Measurements from ENCODE around the gene CHTF18.

Gene CHTF18

DNA sequence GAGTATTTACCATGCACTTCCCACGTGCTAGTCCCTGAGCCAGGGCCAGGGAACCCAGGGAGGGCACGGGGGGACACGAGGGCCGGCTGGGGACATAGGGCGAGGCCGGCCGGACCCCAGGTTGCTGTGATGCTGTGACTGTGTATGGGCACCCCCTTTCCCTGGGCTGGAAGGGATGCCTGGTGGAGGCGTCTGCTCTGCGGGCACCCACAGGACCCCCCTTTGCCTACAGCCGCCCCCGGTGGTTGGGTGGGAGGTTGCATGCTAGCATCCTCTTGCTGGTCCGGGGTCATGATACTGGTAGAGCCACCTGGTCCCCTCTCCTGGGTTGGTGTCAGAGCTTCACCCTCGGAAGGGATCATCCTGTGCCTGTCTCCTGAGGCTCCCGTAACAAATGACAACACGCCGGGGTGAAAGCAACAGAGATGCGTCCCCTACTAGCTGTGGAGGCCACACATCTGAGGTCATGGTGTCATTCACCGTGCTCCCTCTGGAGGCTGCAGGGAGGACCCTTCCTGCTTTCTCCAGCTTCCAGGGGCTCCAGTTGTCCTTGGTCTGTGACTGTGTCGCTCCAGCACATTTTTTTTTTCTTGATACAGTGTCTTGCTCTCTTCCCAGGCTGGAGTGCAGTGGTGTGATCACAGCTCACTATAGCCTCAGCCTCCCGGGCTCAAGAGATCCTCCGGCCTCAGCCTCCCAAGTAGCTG, 44.5 kb upstream of the CHTF18 start:
- TF ChIP-seq, protein P1, sequence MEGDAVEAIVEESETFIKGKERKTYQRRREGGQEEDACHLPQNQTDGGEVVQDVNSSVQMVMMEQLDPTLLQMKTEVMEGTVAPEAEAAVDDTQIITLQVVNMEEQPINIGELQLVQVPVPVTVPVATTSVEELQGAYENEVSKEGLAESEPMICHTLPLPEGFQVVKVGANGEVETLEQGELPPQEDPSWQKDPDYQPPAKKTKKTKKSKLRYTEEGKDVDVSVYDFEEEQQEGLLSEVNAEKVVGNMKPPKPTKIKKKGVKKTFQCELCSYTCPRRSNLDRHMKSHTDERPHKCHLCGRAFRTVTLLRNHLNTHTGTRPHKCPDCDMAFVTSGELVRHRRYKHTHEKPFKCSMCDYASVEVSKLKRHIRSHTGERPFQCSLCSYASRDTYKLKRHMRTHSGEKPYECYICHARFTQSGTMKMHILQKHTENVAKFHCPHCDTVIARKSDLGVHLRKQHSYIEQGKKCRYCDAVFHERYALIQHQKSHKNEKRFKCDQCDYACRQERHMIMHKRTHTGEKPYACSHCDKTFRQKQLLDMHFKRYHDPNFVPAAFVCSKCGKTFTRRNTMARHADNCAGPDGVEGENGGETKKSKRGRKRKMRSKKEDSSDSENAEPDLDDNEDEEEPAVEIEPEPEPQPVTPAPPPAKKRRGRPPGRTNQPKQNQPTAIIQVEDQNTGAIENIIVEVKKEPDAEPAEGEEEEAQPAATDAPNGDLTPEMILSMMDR (IDR thresholded peaks at IDR 0.05; ENCODE audit: insufficient read depth, low read depth, low read length, missing control alignments): no peak
- no peak overlapping the region for H3K4me3 ChIP-seq (ENCODE audit: low read length)
- no peak for DNase-seq (ENCODE audit: low read depth)

DNA sequence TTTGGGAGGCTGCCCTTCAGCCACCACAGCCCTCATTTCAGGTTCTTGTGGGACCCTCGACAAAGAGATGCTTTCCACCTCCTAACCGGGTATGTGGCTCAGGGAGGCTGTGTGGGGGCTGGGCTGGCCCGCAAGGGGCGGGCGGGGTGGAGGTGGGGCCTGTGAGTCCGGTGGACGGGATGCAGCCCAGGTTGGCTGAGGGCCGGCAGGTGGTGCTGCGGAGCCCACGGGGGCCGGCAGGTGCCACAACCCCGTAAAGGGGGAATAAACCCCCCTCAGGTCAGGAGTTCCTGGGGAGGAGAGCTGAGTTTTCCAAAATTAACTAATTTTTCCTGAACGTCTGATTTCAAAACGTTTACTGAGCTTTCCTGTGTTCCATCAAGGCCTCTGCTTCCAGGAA, 42.7 kb upstream of the CHTF18 start:
- TF ChIP-seq, protein P1 (IDR thresholded peaks at IDR 0.05; ENCODE audit: insufficient read depth, low read depth, low read length, missing control alignments): peak; percentile 61
- H3K4me3 ChIP-seq (ENCODE audit: low read length): no peak overlapping the region
- peak; percentile 56 for DNase-seq (ENCODE audit: low read depth)

DNA sequence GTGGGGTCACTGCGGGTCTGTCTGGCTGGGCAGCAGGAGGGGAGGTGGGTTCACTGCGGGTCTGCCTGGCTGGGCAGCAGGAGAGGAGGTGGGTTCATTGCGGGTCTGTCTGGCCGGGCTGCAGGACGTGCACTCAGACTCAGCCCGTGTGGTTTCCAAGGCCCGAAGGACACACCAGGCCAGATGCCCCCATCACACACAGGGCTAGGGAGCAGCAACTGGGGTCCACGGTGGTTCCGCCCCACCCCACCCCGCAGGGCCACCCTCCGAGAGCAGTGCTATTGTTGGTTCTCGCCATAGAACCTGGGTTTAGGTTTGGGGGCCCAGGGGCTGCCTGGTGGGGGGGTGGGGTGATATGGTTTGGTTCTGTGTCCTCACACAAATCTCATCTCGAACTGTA, 41.8 kb upstream of the CHTF18 start:
- TF ChIP-seq, protein P1 (IDR thresholded peaks at IDR 0.05; ENCODE audit: insufficient read depth, low read depth, low read length, missing control alignments): no peak
- DNase-seq (ENCODE audit: low read depth): no peak
- no peak overlapping the region for H3K4me3 ChIP-seq (ENCODE audit: low read length)

DNA sequence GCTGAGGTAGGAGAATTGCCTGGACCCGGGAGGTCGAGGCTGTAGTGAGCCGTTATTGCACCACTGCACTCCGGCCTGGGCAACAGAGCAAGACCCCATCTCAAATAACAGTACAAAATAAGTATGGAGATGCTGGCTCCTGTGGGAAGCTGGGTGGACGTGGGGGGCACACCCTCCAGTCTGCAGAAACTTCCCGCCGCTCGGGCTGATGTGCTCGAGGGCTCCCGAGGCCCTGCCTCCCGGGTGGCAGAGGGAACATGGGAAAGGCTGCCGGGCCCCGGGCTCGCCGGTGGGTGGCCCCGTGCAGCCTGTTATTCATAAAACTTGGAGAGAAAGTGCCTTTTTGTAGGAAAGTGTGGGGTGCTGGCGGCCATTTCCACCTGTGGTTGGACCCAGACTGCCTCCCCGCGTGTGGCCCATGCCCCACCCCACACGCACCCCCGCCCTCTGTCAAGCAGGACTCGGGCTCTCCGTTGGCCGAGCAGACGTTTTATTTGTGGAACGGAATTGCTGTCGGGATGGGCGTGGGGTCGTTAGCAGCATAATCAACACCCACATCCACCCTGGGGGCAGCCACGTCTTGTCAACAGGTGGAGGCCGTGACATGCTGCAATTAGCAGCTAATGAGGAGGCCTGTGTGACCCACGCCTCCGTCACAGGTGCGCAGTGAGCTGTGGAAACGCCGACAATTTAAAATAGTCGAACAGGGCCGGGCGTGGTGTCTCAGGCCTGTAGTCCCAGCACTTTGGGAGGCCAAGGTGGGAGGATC, 40.3 kb upstream of the CHTF18 start:
- no peak for DNase-seq (ENCODE audit: low read depth)
- TF ChIP-seq, protein P1 (IDR thresholded peaks at IDR 0.05; ENCODE audit: insufficient read depth, low read depth, low read length, missing control alignments): no peak
- H3K4me3 ChIP-seq (ENCODE audit: low read length): no peak overlapping the region

DNA sequence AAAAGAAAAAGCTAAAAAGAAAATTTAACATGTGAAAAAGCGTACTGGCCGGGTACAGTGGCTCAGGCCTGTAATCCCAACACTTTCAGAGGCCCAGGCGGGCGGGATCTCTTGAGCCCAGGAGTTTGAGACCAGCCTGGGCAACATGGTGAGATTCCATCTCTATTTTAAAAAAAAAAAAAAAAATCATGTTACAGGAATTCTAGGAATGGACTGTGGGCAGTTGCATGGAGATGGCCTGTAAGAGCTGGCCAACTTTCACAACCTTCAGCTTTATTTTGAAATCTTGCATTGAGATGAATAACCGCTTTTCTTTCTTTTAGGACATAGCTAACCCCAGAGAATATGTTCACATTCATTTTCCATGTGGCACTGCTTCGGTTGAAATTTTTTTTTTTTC, 39.4 kb upstream of the CHTF18 start:
- peak; percentile 69 for DNase-seq (ENCODE audit: low read depth)
- TF ChIP-seq, protein P1 (IDR thresholded peaks at IDR 0.05; ENCODE audit: insufficient read depth, low read depth, low read length, missing control alignments): no peak
- H3K4me3 ChIP-seq (ENCODE audit: low read length): no peak overlapping the region

DNA sequence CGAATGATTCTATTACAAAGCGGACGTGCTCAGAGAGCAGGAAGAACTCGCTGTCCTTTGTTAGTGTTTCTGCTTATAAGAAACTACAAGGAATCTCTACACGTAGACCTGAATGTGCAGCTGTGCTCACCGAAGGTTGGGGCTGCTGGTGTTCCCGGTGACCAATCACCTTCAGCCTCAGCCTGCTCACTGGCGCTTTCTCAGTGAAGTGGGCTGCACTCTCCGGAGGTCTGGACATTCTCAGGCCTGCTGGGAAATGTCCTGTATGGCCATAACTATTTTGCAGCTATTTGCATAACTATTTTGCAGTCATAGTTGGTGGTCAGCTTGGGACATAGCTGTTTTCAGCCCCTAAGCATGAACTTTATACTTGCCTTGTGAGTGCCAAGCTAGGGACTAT, 37.9 kb upstream of the CHTF18 start:
- DNase-seq (ENCODE audit: low read depth): no peak
- no peak overlapping the region for H3K4me3 ChIP-seq (ENCODE audit: low read length)
- TF ChIP-seq, protein P1 (IDR thresholded peaks at IDR 0.05; ENCODE audit: insufficient read depth, low read depth, low read length, missing control alignments): no peak
